Neural crest cell (in vitro differentiated cells): ENCODE data around the gene FAM177B. TPM values are rescaled to one million over a fixed set of nuclear protein-coding genes. Genes with fewer than 3 reads are reported as not detected.

ENCODE experiments used
- DNase-seq: peaks from one replicate; pipeline ENCODE4 v3.0.0; 2021; ENCODE audit warnings: low read depth, mixed read lengths, low spot score
- H3K27ac Mint-ChIP-seq: one replicate; pipeline ENCODE4 v1.8.0; 2021; ENCODE audit warnings: mild to moderate bottlenecking, mixed read lengths; ENCODE audit not compliant: unreplicated experiment
- H3K27me3 Mint-ChIP-seq: 2 replicates; pipeline ENCODE4 v1.8.0; 2021; ENCODE audit warnings: low read depth, mild to moderate bottlenecking, mixed read lengths
- H3K36me3 Mint-ChIP-seq: 2 replicates; pipeline ENCODE4 v1.8.0; 2021; ENCODE audit warnings: low read depth, mild to moderate bottlenecking, mixed read lengths
- H3K4me1 Mint-ChIP-seq: 2 replicates; pipeline ENCODE4 v1.8.0; 2021; ENCODE audit warnings: mixed read lengths
- H3K4me3 Mint-ChIP-seq: one replicate; pipeline ENCODE4 v1.8.0; 2021; ENCODE audit warnings: mild to moderate bottlenecking, mixed read lengths
- H3K9me3 Mint-ChIP-seq: 2 replicates; pipeline ENCODE4 v1.8.0; 2021; ENCODE audit warnings: mixed read lengths
- CTCF ChIP-seq: fragments of 200-600 bp; sonication (generic); conservative IDR thresholded peaks from 2 replicates; pipeline ENCODE4 v1.5.0; 2021; ENCODE audit warnings: antibody characterized with exemption, mild to moderate bottlenecking
- total RNA-seq: library from RNA; stranded (reverse); gene quantifications from 2 replicates; pipeline ENCODE4 v1.2.1, GENCODE V29; 2021

The FAM177B gene
- total RNA-seq, 1 donor from 2014 or later, result 0.47 TPM

GRCh38 chr1:222749927-222750326 is 12.9 kb downstream of the FAM177B start:
- Mint-ChIP-seq H3K36me3 (no peaks in the 10 kb centered on the region), H3K4me1 (no peaks in the 10 kb centered on the region), H3K27me3 (peaks cover 3% of the 10 kb centered on the region), H3K4me3 (no peak overlapping the region), H3K27ac (no peak overlapping the region), H3K9me3 (no peaks in the 10 kb centered on the region)
- no peak for TF ChIP-seq CTCF
- no peak for DNase-seq

GRCh38 chr1:222750651-222751050 is 13.6 kb downstream of the FAM177B start:
- no peak overlapping the region for H3K27ac Mint-ChIP-seq
- peaks cover 3% of the 10 kb centered on the region for H3K27me3 Mint-ChIP-seq
- no peaks in the 10 kb centered on the region for H3K4me1 Mint-ChIP-seq
- no peak overlapping the region for H3K4me3 Mint-ChIP-seq
- no peak for TF ChIP-seq CTCF
- H3K36me3 Mint-ChIP-seq, result no peaks in the 10 kb centered on the region
- no peaks in the 10 kb centered on the region for H3K9me3 Mint-ChIP-seq
- no peak for DNase-seq

GRCh38 chr1:222751255-222751654 is 14.3 kb downstream of the FAM177B start:
- DNase-seq, result no peak
- Mint-ChIP-seq H3K27ac (no peak overlapping the region), H3K36me3 (no peaks in the 10 kb centered on the region), H3K9me3 (no peaks in the 10 kb centered on the region), H3K4me3 (no peak overlapping the region), H3K4me1 (no peaks in the 10 kb centered on the region), H3K27me3 (peaks cover 3% of the 10 kb centered on the region)
- TF ChIP-seq CTCF, result no peak

- H3K27me3 Mint-ChIP-seq, result no peaks in the 10 kb centered on the region
- H3K9me3 Mint-ChIP-seq, result no peaks in the 10 kb centered on the region
- no peak overlapping the region for H3K4me3 Mint-ChIP-seq
- no peak overlapping the region for H3K27ac Mint-ChIP-seq
- TF ChIP-seq CTCF, result no peak
- DNase-seq, result no peak
- no peaks in the 10 kb centered on the region for H3K4me1 Mint-ChIP-seq
- H3K36me3 Mint-ChIP-seq, result no peaks in the 10 kb centered on the region
Observed at GRCh38 chr1:222754366-222755139, 17.6 kb downstream of the FAM177B start.

GRCh38 chr1:222757646-222758268 is 20.8 kb downstream of the FAM177B start:
- peaks cover 4% of the 10 kb centered on the region for H3K9me3 Mint-ChIP-seq

More at GRCh38 chr1:222757646-222758268, 20.8 kb downstream of the FAM177B start:
- DNase-seq, result no peak
- Mint-ChIP-seq H3K36me3 (no peaks in the 10 kb centered on the region), H3K27ac (no peak overlapping the region), H3K4me3 (no peak overlapping the region), H3K27me3 (no peaks in the 10 kb centered on the region), H3K4me1 (no peaks in the 10 kb centered on the region)
- TF ChIP-seq CTCF, result no peak
